HG03108 (cell line): ENCODE measurements around the gene ZEB1.
"Not testable (repeated sequence)": the region's sequence is repeated elsewhere in the genome, so short reads cannot be mapped to it uniquely, and the experiment has no call there.

Source experiments
- ATAC-seq: cut with Tn5 transposase; IDR thresholded peaks from one replicate; pipeline ENCODE4 v1.9.1; 2021; ENCODE audit warnings: moderate library complexity; ENCODE audit not compliant: unreplicated experiment

ZEB1 gene

GRCh38 chr10:31413325-31413724, 94.3 kb downstream of the ZEB1 start:
- ATAC-seq = no peak

GRCh38 chr10:31418481-31418880, 99.5 kb downstream of the ZEB1 start:
- no peak for ATAC-seq

GRCh38 chr10:31419394-31420063, 100.5 kb downstream of the ZEB1 start:
- no peak for ATAC-seq

DNA sequence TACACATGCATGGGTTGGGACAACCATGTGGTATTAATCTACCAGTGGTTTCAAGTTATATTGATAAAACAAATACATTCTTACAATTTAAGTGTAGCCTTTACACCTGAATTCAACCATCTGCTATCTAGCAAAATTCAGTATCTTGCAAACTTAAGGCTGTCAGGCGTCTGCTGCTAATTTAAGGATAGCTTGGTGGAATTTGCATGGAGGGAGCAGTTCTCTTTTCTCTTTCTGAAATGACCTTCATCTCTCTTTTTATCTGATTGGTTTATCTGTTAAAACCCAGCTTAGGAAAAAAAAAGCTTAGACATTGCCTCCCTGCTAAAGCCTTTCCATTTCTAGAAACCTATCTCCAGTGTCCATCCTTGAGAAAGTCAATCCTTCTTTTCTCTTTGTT, 102.3 kb downstream of the ZEB1 start:
- no peak for ATAC-seq

DNA sequence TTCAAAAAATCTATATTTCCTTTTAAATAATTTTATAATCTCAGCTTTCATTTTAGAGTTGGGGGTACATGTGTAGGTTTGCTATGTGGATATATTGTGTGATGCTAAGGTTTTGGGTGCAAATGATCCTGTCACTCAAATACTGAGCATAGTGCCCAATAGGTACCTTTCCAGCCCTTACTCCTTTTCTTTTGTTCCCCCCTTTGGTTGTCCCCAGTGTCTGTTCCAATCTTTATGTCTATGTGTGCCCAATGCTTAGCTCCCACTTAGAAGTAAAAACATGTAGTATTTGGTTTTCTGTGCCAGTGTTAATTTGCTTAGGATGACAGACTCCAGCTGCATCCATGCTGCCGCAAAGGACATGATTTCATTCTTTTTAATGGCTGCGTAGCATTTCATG, 103.6 kb downstream of the ZEB1 start:
- ATAC-seq = no peak

DNA sequence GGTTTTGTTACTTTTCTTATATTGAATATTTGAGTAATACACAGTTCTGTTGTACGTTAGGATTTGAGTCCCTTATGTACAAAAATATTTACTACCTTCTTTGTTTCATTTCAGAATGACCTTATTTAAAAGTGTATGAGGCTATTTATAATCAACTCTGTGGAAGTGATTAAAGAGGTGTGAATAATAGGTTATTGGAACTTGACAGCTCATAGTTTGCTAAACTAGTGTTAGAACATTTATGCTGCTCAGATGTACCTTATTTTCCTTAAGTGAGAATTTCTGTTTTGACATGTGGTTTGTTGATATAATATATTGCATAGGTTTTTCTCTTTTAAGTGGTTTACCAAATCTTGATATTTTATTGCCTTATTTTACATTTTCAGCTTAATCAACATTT, 105.5 kb downstream of the ZEB1 start:
- no peak for ATAC-seq

DNA sequence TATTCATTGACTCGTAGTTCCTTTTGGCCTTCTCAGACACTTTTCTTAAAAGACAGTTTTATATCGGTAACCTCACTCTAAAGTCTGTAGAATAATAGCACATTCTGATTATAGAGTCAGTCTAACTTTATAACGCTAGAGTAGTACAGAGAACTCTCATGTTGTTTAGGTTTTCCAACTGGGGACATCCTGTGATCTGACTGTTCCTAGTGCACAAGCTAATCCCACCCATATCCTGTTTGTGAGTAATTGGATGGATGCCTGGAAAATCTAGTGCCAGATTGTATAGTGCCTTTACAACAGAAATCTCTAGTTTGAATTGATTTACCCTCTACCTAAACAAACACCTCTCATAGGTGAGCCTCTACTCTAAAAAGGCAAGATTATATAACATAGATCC, 107.4 kb downstream of the ZEB1 start:
- no peak for ATAC-seq

GRCh38 chr10:31427334-31427733, 108.3 kb downstream of the ZEB1 start:
- ATAC-seq = not testable (repeated sequence)

- ATAC-seq = not testable (repeated sequence)
Observed at GRCh38 chr10:31428499-31428898, 109.5 kb downstream of the ZEB1 start.

GRCh38 chr10:31431021-31431420, 112.0 kb downstream of the ZEB1 start:
- ATAC-seq = no peak

GRCh38 chr10:31437959-31438358, 118.9 kb downstream of the ZEB1 start:
- no peak for ATAC-seq

DNA sequence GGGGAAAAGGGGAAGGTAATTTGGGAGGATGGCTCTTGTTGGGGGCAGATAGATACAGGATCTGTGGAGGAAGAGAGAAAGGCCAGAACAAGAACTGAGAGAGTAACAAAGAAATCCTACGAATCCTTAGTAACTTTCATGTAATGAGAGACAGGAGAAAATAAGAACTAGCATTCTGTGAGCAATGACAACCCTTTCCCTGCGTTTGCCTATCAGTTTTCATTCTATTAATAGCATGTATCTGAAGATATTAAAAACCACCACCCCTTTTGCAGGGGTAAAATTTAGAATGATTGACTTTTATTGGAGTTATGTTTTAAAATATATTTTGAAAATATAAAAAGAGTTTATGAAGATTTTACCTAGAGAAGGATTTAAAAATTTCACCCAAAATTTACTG, 132.8 kb downstream of the ZEB1 start:
- ATAC-seq = no peak

DNA sequence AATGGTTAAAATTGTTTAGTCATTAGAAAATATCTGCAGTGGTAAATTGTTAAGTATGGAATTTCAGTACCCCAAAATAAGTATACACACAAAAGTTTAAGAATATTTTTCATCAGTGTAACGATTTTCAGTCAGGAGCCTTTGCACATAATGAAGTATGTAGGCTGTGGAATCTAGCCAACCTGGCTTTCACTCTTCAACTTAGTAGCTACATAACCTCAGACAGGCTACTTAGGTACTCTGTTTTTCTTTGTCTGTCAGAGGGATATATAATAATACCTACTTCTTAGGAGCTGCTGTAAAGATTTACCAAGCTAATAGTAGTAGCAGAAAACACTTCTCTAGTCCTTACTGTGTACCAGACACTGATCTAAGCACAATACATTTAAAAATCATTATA, 137.5 kb downstream of the ZEB1 start:
- ATAC-seq = no peak

DNA sequence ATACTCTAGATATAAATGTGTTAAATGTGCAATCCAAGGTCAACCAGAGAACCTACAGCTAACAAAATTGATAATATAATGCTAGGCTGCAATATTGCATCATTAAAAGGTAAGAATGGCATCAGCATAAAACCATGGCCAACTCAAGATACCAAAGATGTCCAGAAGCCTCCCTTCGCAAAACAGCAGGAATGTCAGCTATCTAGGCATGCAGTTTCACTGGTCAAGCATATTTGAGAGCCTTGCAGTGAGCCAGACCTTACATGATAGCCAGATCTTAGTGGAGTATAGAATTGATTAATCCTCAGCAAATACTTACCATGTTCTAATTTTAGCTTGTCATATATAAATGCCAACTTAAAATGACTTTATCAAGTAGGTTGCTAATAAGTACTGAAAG, 138.8 kb downstream of the ZEB1 start:
- ATAC-seq = no peak

GRCh38 chr10:31458974-31459373, 140.0 kb downstream of the ZEB1 start:
- no peak for ATAC-seq

GRCh38 chr10:31460242-31460641, 141.2 kb downstream of the ZEB1 start:
- no peak for ATAC-seq

DNA sequence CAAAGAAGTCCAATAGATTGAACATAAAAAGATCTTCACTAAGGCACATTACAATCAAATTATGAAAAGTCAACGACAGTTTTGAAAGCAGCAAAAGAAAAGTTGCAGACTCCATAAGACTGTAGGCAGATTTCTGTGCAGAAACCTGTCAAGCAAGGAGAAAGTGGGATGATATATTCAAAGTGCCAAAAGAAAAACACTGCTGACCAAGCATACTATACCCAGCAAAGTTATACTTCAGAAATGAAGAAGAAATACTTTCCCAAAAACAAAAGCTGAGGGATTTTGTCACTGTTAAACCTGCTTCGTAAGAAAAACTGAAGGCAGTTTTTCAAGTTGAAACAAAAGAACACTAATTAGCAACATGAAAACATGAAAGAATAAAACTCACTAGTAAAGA, 145.5 kb downstream of the ZEB1 start:
- no peak for ATAC-seq

GRCh38 chr10:31466313-31466712, 147.3 kb downstream of the ZEB1 start:
- ATAC-seq = no peak

DNA sequence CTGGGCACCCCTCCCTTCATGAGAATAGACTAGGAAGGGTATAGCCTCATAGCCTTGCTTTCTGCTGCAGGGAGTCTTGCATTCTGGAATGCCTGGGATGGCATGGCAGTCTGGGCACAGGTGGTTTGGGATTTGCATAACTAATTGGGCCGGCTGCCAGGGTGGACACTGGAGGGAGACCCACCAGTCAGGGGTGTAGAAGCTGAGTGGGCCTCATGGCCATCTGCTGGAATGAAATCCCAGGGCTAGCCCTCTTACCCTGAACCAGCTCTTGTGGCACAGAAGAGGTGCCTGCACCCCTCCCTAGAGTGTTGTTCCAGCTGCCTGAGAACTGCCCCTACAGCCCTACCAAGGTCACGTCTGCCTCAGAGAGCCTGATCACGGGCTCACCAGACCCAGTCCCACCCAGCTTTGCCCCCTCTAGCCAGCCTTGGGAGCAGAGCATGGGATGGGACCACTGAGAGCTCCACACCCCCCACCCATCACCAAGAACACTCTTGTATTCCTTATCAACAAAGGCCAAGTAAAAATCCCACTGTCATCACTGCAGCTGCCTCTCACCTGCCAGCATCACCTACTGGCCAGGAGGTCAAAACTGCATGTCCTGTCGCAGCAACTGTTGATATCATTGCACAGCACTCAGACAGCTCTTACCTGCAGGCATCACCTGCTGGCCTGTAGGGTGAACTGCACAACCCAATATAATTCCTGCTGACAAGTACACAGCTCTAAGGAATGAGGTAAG, 148.9 kb downstream of the ZEB1 start:
- no peak for ATAC-seq

DNA sequence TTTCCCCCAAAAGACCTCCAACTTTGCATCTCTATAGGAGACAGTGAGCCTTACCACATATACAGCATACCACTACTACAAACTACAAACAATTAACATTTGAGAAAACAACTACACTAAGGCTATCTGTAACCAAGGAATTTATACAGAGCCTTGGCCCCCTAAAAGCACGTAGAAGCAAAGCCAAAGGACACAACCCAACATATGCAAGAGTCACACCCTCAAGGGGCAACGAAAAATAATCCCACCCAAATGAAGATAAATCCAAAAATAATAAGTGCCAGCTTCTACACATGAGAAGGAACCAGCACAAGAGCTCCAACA, 149.5 kb downstream of the ZEB1 start:
- no peak for ATAC-seq

GRCh38 chr10:31475519-31475918, 156.5 kb downstream of the ZEB1 start:
- ATAC-seq = no peak

DNA sequence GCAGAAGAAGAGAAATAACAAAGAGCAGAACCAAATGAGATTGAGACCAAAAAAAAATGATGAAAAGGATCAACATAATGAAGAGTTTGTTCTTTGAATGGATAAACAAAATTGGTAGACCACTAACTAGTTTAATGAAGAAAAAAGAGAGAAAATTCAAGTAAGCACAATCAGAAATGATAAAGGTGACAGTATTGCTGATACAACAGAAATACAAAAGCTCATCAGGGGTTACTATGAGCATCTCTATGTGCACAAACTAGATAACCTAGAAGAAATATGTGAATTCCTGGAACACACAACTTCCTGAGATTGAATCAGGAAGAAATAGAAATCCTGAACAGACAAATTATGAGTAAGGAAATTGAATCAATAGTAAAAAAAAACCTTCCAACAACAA, 157.1 kb downstream of the ZEB1 start:
- ATAC-seq = no peak

GRCh38 chr10:31477584-31477983, 158.6 kb downstream of the ZEB1 start:
- no peak for ATAC-seq
